ENCODE results near the gene ARL6IP5.

ARL6IP5 gene

DNA sequence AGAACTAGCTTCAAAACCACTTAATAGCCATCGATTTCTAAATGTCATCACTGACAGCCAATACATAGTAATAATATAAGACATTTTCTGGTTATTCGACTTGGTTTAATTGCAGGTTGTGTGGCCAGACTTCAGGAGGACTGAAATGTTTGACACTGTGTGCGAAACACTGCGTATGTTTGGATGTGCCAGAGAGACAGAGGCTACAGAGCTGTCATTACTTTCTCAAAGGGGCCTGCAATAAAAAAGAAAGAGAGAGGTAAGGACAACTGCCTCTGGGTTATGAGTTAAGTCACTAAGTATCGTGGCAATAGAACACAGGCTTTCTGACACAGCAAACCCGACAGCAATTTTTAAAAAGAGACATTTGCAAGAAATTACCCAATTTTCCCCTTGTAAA is 36.8 kb downstream of the ARL6IP5 start:
- no peak overlapping the region for H3K4me3 ChIP-seq (replicated peaks in 1 of 2; ENCODE audit: low read depth in 2 of 2, low read length in 2 of 2)
- no peak for DNase-seq (ENCODE audit: low read depth in 2 of 2)
- TF ChIP-seq, protein P1, sequence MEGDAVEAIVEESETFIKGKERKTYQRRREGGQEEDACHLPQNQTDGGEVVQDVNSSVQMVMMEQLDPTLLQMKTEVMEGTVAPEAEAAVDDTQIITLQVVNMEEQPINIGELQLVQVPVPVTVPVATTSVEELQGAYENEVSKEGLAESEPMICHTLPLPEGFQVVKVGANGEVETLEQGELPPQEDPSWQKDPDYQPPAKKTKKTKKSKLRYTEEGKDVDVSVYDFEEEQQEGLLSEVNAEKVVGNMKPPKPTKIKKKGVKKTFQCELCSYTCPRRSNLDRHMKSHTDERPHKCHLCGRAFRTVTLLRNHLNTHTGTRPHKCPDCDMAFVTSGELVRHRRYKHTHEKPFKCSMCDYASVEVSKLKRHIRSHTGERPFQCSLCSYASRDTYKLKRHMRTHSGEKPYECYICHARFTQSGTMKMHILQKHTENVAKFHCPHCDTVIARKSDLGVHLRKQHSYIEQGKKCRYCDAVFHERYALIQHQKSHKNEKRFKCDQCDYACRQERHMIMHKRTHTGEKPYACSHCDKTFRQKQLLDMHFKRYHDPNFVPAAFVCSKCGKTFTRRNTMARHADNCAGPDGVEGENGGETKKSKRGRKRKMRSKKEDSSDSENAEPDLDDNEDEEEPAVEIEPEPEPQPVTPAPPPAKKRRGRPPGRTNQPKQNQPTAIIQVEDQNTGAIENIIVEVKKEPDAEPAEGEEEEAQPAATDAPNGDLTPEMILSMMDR (IDR thresholded peaks at IDR 0.05; ENCODE audit: low read depth, low read length): no peak

DNA sequence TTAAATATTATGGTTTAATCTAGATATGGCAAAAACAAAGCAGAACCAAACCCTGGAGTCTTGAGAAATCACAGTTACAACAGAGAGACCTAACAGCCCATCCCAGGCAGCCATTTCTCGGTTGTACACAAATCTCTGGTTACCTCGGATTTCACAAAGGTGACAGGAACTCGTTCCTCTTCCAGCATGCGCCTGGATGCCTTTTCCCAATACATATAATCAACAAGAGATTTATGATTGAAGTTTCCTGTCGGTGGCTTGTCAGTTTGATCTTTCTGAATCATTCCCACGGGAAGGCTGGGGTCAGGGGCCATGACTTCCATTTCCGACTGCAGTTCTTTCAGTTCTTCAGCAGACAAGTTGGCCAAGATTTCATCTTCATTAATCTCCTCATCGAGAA is 37.2 kb downstream of the ARL6IP5 start:
- TF ChIP-seq, protein P1 (IDR thresholded peaks at IDR 0.05; ENCODE audit: low read depth, low read length): no peak
- H3K4me3 ChIP-seq (replicated peaks in 1 of 2; ENCODE audit: low read depth in 2 of 2, low read length in 2 of 2): no peak overlapping the region
- DNase-seq (ENCODE audit: low read depth in 2 of 2): no peak

DNA sequence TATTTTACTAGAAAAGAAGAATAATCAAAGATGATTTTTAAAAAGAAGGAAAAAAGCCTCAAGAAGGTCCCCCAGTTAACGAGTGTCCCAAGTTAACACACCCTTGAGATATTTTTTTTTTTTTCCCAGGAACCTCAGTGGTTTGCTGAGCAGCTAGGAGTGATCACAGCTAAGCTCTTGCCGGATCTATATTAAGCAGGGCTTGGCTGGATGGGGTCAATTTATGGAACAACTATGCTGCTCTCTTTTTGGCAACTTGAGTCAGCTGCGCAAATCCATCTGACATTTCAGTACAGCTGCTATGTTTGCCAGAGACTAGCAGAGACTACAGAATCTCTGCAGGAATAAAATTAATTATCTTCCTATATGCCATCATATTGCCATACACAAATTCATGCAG is 37.7 kb downstream of the ARL6IP5 start, which contains the start of gene LMOD3:
Gene LMOD3, minus strand, starts transcription at position 193 of the 400 bp plus-strand sequence. CDS start 209 bp downstream, outside the sequence.
- no peak for DNase-seq (ENCODE audit: low read depth in 2 of 2)
- no peak within 1 kb of the TSS for H3K4me3 ChIP-seq (replicated peaks in 1 of 2; ENCODE audit: low read depth in 2 of 2, low read length in 2 of 2)
- TF ChIP-seq, protein P1 (IDR thresholded peaks at IDR 0.05; ENCODE audit: low read depth, low read length): no peak

DNA sequence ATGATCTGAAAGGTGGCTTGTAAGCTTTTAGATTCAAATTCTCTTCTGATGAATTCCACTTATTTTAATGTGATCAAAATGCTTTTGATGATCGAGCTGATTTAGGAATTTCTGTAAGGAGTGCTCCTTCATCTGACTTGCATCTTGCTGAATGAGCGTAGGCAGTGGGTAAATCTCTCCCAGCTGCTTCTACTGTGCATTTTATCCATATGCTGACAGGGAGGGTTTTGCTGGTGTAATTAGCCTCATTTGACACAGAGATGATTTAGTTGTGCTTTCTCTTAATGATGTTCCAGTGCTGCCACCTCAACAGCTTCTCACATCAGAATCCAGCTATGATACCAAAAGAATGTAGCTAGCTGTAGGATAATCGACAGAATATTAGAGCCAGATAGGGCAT is 41.5 kb downstream of the ARL6IP5 start:
- TF ChIP-seq, protein P1 (IDR thresholded peaks at IDR 0.05; ENCODE audit: low read depth, low read length): no peak
- no peak for DNase-seq (ENCODE audit: low read depth in 2 of 2)
- no peak overlapping the region for H3K4me3 ChIP-seq (replicated peaks in 1 of 2; ENCODE audit: low read depth in 2 of 2, low read length in 2 of 2)

DNA sequence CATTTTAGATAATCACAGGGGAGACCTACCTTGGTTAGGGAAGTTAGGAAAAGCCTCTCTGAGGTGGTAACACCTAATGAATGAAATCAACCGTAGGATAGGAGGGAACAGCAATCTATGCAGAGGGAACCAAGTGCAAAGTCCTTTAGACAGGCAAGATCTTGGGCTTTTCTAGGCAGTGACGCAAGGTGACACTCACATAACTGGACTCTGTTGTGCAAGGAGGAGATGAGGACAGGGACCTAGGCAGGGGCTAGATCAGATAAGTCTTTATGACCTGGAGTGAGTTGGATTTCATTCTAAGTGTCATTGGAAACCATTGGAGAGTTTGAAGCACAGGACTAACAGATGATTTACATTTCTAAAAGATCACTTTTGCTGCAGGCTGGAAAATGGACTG is 42.3 kb downstream of the ARL6IP5 start:
- TF ChIP-seq, protein P1 (IDR thresholded peaks at IDR 0.05; ENCODE audit: low read depth, low read length): no peak
- H3K4me3 ChIP-seq (replicated peaks in 1 of 2; ENCODE audit: low read depth in 2 of 2, low read length in 2 of 2): no peak overlapping the region
- DNase-seq (ENCODE audit: low read depth in 2 of 2): no peak

DNA sequence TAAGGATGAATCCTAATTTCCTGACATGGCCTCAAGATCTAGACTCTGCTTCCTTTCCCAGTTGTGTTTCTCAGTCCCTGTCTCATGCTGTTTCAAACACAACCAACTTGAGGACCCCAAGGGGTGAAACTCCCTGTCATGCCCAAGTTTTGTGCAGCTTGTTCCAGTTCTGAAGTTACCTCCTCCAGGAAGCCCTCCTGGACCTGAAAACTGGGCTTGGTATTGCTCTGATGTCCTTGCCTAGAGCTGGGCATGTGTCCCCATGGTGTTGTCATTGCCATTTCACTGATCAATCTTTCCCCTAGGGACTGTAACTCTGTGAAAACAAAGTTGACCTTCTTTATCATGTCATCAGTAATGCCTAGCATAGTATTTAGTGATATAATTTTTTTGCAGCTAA is 43.8 kb downstream of the ARL6IP5 start:
- H3K4me3 ChIP-seq (replicated peaks in 1 of 2; ENCODE audit: low read depth in 2 of 2, low read length in 2 of 2): no peak overlapping the region
- no peak for DNase-seq (ENCODE audit: low read depth in 2 of 2)
- TF ChIP-seq, protein P1 (IDR thresholded peaks at IDR 0.05; ENCODE audit: low read depth, low read length): no peak

DNA sequence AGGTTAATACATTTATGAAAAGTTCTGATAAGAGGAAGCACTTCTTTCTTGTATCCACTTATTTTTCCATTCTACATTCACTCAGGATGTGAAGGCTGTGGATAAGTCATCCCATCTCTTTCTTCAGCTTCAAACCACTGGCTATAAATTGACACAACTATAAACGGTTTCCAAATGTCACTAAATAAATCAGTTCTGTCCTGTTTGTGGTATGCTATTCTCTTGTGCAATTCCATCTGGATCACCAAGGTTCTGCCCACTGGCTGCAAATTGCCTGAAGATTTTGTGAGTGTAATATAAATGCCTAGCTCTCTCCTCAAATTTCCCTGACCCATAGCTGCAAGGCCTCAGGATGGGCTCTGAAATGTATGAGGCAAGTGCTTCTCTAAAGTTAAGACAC is 44.8 kb downstream of the ARL6IP5 start:
- no peak overlapping the region for H3K4me3 ChIP-seq (replicated peaks in 1 of 2; ENCODE audit: low read depth in 2 of 2, low read length in 2 of 2)
- TF ChIP-seq, protein P1 (IDR thresholded peaks at IDR 0.05; ENCODE audit: low read depth, low read length): no peak
- DNase-seq (ENCODE audit: low read depth in 2 of 2): no peak

Data from cardiac fibroblast (primary cell).